Hepatocyte (in vitro differentiated cells): ENCODE measurements around the gene SCAI.

ENCODE experiments used
- EZH2phosphoT487 ChIP-seq: fragments of 200-600 bp; sonication (generic); IDR thresholded peaks from one replicate; pipeline ENCODE4 v1.6.1; 2018; ENCODE audit warnings: antibody characterized with exemption, mild to moderate bottlenecking, low read depth, moderate library complexity; ENCODE audit not compliant: unreplicated experiment, severe bottlenecking
- TF ChIP-seq, protein P1 (sequence below): fragments of 200-600 bp; sonication (generic); IDR thresholded peaks from 2 replicates; pipeline ENCODE4 v1.5.1; 2016; ENCODE audit warnings: antibody characterized with exemption, mild to moderate bottlenecking; ENCODE audit not compliant: poor library complexity

- TF ChIP-seq, protein P1, sequence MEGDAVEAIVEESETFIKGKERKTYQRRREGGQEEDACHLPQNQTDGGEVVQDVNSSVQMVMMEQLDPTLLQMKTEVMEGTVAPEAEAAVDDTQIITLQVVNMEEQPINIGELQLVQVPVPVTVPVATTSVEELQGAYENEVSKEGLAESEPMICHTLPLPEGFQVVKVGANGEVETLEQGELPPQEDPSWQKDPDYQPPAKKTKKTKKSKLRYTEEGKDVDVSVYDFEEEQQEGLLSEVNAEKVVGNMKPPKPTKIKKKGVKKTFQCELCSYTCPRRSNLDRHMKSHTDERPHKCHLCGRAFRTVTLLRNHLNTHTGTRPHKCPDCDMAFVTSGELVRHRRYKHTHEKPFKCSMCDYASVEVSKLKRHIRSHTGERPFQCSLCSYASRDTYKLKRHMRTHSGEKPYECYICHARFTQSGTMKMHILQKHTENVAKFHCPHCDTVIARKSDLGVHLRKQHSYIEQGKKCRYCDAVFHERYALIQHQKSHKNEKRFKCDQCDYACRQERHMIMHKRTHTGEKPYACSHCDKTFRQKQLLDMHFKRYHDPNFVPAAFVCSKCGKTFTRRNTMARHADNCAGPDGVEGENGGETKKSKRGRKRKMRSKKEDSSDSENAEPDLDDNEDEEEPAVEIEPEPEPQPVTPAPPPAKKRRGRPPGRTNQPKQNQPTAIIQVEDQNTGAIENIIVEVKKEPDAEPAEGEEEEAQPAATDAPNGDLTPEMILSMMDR = no peak
- TF ChIP-seq EZH2phosphoT487 = no peak
Observed at GRCh38 chr9:125145425-125145824, 2.1 kb upstream of the SCAI start.
